HUES64 (cell line): ENCODE data around the gene SLC37A1.
A peak's percentile ranks its signal among the peaks of the same experiment; 100 is the strongest.

Experiments
- H3K27ac ChIP-seq: 2 replicates; pipeline ENCODE4 v1.7.0; 2013; ENCODE audit warnings: low read depth, low read length, inconsistent platforms
- H3K27me3 ChIP-seq: 2 replicates; pipeline ENCODE4 v1.6.1; 2013; ENCODE audit warnings: mild to moderate bottlenecking, low read length; ENCODE audit not compliant: insufficient read depth
- H3K36me3 ChIP-seq: 2 replicates; pipeline ENCODE4 v1.6.1; 2013; ENCODE audit warnings: mild to moderate bottlenecking, low read length; ENCODE audit not compliant: insufficient read depth
- H3K4me1 ChIP-seq: 2 replicates; pipeline ENCODE4 v1.6.1; 2013; ENCODE audit warnings: mild to moderate bottlenecking, low read length, moderate library complexity; ENCODE audit not compliant: insufficient read depth
- H3K4me3 ChIP-seq: 2 replicates; pipeline ENCODE4 v1.5.1; 2013; ENCODE audit warnings: mild to moderate bottlenecking, low read length, moderate library complexity
- H3K9ac ChIP-seq: 2 replicates; pipeline ENCODE4 v1.6.1; 2013; ENCODE audit warnings: mild to moderate bottlenecking, low read depth, low read length
- H3K9me3 ChIP-seq: 2 replicates; pipeline ENCODE4 v1.6.1; 2013; ENCODE audit warnings: low read depth, low read length; ENCODE audit not compliant: insufficient read depth
- WGBS: fragments of 150-250, 120-280 bp; methylation state at CpG from one replicate; pipeline ENCODE4 v1.1.7; 2013; ENCODE audit warnings: missing lambda C conversion rate; 5-methylcytosine and 5-hydroxymethylcytosine counted together

SLC37A1 gene

GRCh38 chr21:42495765-42496119 lies 17.9 kb upstream of the SLC37A1 start:
- Histone ChIP-seq H3K27ac (no peak overlapping the region), H3K4me1 (peaks cover 20% of the 10 kb centered on the region), H3K9me3 (no peaks in the 10 kb centered on the region), H3K9ac (no peak overlapping the region), H3K27me3 (peaks cover 8% of the 10 kb centered on the region; the same call in 1 of the 2 replicates), H3K4me3 (peak overlapping the region; percentile 88), H3K36me3 (no peaks in the 10 kb centered on the region)
- 6% methylated on average over 16 of the region's 18 CpGs for WGBS

GRCh38 chr21:42496120-42496838 lies 17.4 kb upstream of the SLC37A1 start, which contains the start of gene RSPH1:
RSPH1 (minus strand) TSS chr21:42496224; CDS start chr21:42496186, 38 bp downstream.
- peaks cover 20% of the 10 kb centered on the region for H3K4me1 ChIP-seq
- H3K4me3 ChIP-seq: peak within 1 kb of the TSS; percentile 88
- H3K27me3 ChIP-seq: peaks cover 8% of the 10 kb centered on the region; the same call in 1 of the 2 replicates
- H3K36me3 ChIP-seq: no peaks in the 10 kb centered on the region
- peak within 1 kb of the TSS; percentile 78 for H3K9ac ChIP-seq
- H3K27ac ChIP-seq: peak within 1 kb of the TSS; percentile 78
- H3K9me3 ChIP-seq: no peaks in the 10 kb centered on the region
- WGBS: under 1% methylated on average over 58 of the region's 58 CpGs

GRCh38 chr21:42496839-42497202 lies 16.8 kb upstream of the SLC37A1 start:
- Histone ChIP-seq H3K4me3 (peak overlapping the region; percentile 88), H3K9me3 (no peaks in the 10 kb centered on the region), H3K4me1 (peaks cover 20% of the 10 kb centered on the region), H3K36me3 (no peaks in the 10 kb centered on the region), H3K9ac (peak overlapping the region; percentile 78), H3K27me3 (peaks cover 8% of the 10 kb centered on the region; the same call in 1 of the 2 replicates), H3K27ac (peak overlapping the region; percentile 78)
- WGBS: 21% methylated on average over 19 of the region's 19 CpGs

- no peaks in the 10 kb centered on the region for H3K9me3 ChIP-seq
- no peak overlapping the region for H3K27ac ChIP-seq
- H3K4me3 ChIP-seq: no peak overlapping the region
- 87% methylated on average over 5 of the region's 5 CpGs for WGBS
- H3K4me1 ChIP-seq: peaks cover 18% of the 10 kb centered on the region
- no peaks in the 10 kb centered on the region for H3K36me3 ChIP-seq
- no peak overlapping the region for H3K9ac ChIP-seq
- H3K27me3 ChIP-seq: peaks cover 8% of the 10 kb centered on the region; the same call in 1 of the 2 replicates
Observed at GRCh38 chr21:42498012-42498411, 15.6 kb upstream of the SLC37A1 start.

- H3K4me1 ChIP-seq: peaks cover 15% of the 10 kb centered on the region
- peaks cover 8% of the 10 kb centered on the region; the same call in 1 of the 2 replicates for H3K27me3 ChIP-seq
- 67% methylated on average over 15 of the region's 15 CpGs for WGBS
- H3K9ac ChIP-seq: no peak overlapping the region
- H3K36me3 ChIP-seq: no peaks in the 10 kb centered on the region
- no peak overlapping the region for H3K4me3 ChIP-seq
- H3K27ac ChIP-seq: no peak overlapping the region
- no peaks in the 10 kb centered on the region for H3K9me3 ChIP-seq
Observed at GRCh38 chr21:42499444-42500112, 14.1 kb upstream of the SLC37A1 start.

- WGBS: 98% methylated on average over 4 of the region's 4 CpGs
- Histone ChIP-seq H3K4me3 (no peak overlapping the region), H3K9me3 (no peaks in the 10 kb centered on the region), H3K27me3 (peaks cover 6% of the 10 kb centered on the region; the same call in 1 of the 2 replicates), H3K9ac (no peak overlapping the region), H3K36me3 (no peaks in the 10 kb centered on the region), H3K4me1 (peaks cover 15% of the 10 kb centered on the region), H3K27ac (no peak overlapping the region)
Observed at GRCh38 chr21:42500225-42500624, 13.4 kb upstream of the SLC37A1 start.

GRCh38 chr21:42500736-42501135 lies 12.9 kb upstream of the SLC37A1 start:
- peaks cover under 1% of the 10 kb centered on the region; the same call in 1 of the 2 replicates for H3K27me3 ChIP-seq
- no peaks in the 10 kb centered on the region for H3K9me3 ChIP-seq
- no peaks in the 10 kb centered on the region for H3K36me3 ChIP-seq
- no peak overlapping the region for H3K9ac ChIP-seq
- H3K27ac ChIP-seq: no peak overlapping the region
- no peak overlapping the region for H3K4me3 ChIP-seq
- WGBS: 92% methylated on average over 5 of the region's 5 CpGs
- peaks cover 12% of the 10 kb centered on the region for H3K4me1 ChIP-seq

GRCh38 chr21:42503711-42504110 lies 9.9 kb upstream of the SLC37A1 start:
- Histone ChIP-seq H3K4me1 (peaks cover 8% of the 10 kb centered on the region), H3K27me3 (no peaks in the 10 kb centered on the region), H3K36me3 (no peaks in the 10 kb centered on the region), H3K9me3 (no peaks in the 10 kb centered on the region), H3K27ac (no peak overlapping the region), H3K4me3 (no peak overlapping the region), H3K9ac (no peak overlapping the region)
- 94% methylated on average over 4 of the region's 4 CpGs for WGBS

GRCh38 chr21:42505090-42505726 lies 8.4 kb upstream of the SLC37A1 start:
- no peaks in the 10 kb centered on the region for H3K27me3 ChIP-seq
- no peak overlapping the region for H3K9ac ChIP-seq
- H3K27ac ChIP-seq: no peak overlapping the region
- WGBS: 92% methylated on average over 3 of the region's 3 CpGs
- no peaks in the 10 kb centered on the region for H3K36me3 ChIP-seq
- no peak overlapping the region for H3K4me3 ChIP-seq
- no peaks in the 10 kb centered on the region for H3K4me1 ChIP-seq
- no peaks in the 10 kb centered on the region for H3K9me3 ChIP-seq

- WGBS: 94% methylated on average over 4 of the region's 4 CpGs
- no peaks in the 10 kb centered on the region for H3K36me3 ChIP-seq
- no peak overlapping the region for H3K4me3 ChIP-seq
- no peaks in the 10 kb centered on the region for H3K9me3 ChIP-seq
- H3K27ac ChIP-seq: no peak overlapping the region
- H3K27me3 ChIP-seq: peaks cover 3% of the 10 kb centered on the region
- H3K4me1 ChIP-seq: peaks cover 2% of the 10 kb centered on the region; the same call in 1 of the 2 replicates
- H3K9ac ChIP-seq: no peak overlapping the region
Observed at GRCh38 chr21:42507418-42507817, 6.2 kb upstream of the SLC37A1 start.

- H3K9me3 ChIP-seq: no peaks in the 10 kb centered on the region
- no peak overlapping the region for H3K27ac ChIP-seq
- peaks cover 12% of the 10 kb centered on the region for H3K27me3 ChIP-seq
- peaks cover 11% of the 10 kb centered on the region for H3K4me1 ChIP-seq
- 89% methylated on average over 2 of the region's 2 CpGs for WGBS
- no peak overlapping the region for H3K4me3 ChIP-seq
- H3K9ac ChIP-seq: no peak overlapping the region
- H3K36me3 ChIP-seq: no peaks in the 10 kb centered on the region
Observed at GRCh38 chr21:42508371-42508770, 5.3 kb upstream of the SLC37A1 start.
